Keratinocyte (primary cell): ENCODE results near the gene AK2. TPM values are rescaled to one million over a fixed set of nuclear protein-coding genes. Genes with fewer than 3 reads are reported as not detected.

ENCODE experiments used
- DNase-seq: peaks from one replicate; pipeline ENCODE4 v3.0.0-alpha.2; 2011; ENCODE audit warnings: low read depth, missing footprints, low spot score
- FAIRE-seq: peaks from 2 replicates; lab custom pipeline; 2011; peaks lifted over from hg19 to GRCh38; lab: Jason Lieb, UNC
- H2AFZ ChIP-seq: 2 replicates; pipeline ENCODE4 v1.6.0; 2012; ENCODE audit warnings: low read length, control low read depth, inconsistent platforms; ENCODE audit not compliant: control insufficient read depth
- H3K27ac ChIP-seq: 2 replicates; pipeline ENCODE4 v1.5.1; 2011; ENCODE audit warnings: low read length; ENCODE audit not compliant: control insufficient read depth, insufficient read depth
- H3K27me3 ChIP-seq: 3 replicates; pipeline ENCODE4 v1.6.0; 2011; ENCODE audit warnings: low read length; ENCODE audit not compliant: control insufficient read depth, insufficient read depth; ENCODE audit errors: extremely low read depth
- H3K36me3 ChIP-seq, 2 experiments: 2 replicates in 1 of 2; 3 replicates in 1 of 2; pipeline ENCODE4 v1.5.1; 2011; ENCODE audit warnings: low read length in 2 of 2, mild to moderate bottlenecking in 1 of 2; ENCODE audit not compliant: control insufficient read depth in 2 of 2, insufficient read depth in 2 of 2; ENCODE audit errors: extremely low read depth in 1 of 2
- H3K4me1 ChIP-seq: 3 replicates; pipeline ENCODE4 v1.5.1; 2011; ENCODE audit warnings: low read length; ENCODE audit not compliant: control insufficient read depth, insufficient read depth; ENCODE audit errors: extremely low read depth
- H3K4me2 ChIP-seq: 3 replicates; pipeline ENCODE4 v1.6.0; 2011; ENCODE audit warnings: low read depth, low read length; ENCODE audit not compliant: control insufficient read depth, insufficient read depth; ENCODE audit errors: extremely low read depth
- H3K4me3 ChIP-seq, 3 experiments: fragments of 200-600 bp in 1 of 3; sonication (generic) in 1 of 3; 2 replicates in 2 of 3; 3 replicates in 1 of 3; pipeline ENCODE4 v1.5.1; 2011 to 2016; ENCODE audit warnings: low read length in 3 of 3, mild to moderate bottlenecking in 3 of 3, control low read depth in 2 of 3, inconsistent platforms in 1 of 3, low read depth in 1 of 3, mixed read lengths in 1 of 3, mixed run types in 1 of 3, moderate library complexity in 1 of 3; ENCODE audit not compliant: control insufficient read depth in 2 of 3, insufficient read depth in 2 of 3; ENCODE audit errors: extremely low read depth in 1 of 3
- H3K79me2 ChIP-seq: 2 replicates; pipeline ENCODE4 v1.6.0; 2012; ENCODE audit warnings: low read length; ENCODE audit not compliant: control insufficient read depth, insufficient read depth
- H3K9ac ChIP-seq: 3 replicates; pipeline ENCODE4 v1.6.0; 2011; ENCODE audit warnings: low read length; ENCODE audit not compliant: control insufficient read depth, insufficient read depth; ENCODE audit errors: extremely low read depth
- H3K9me1 ChIP-seq: 3 replicates; pipeline ENCODE4 v1.6.0; 2011; ENCODE audit warnings: low read length; ENCODE audit not compliant: control insufficient read depth, insufficient read depth; ENCODE audit errors: extremely low read depth
- H3K9me3 ChIP-seq: 2 replicates; pipeline ENCODE4 v1.5.1; 2012; ENCODE audit warnings: low read depth, low read length; ENCODE audit not compliant: control insufficient read depth
- H4K20me1 ChIP-seq: 3 replicates; pipeline ENCODE4 v1.6.0; 2011; ENCODE audit warnings: low read length; ENCODE audit not compliant: control insufficient read depth, insufficient read depth; ENCODE audit errors: extremely low read depth
- EZH2 ChIP-seq: IDR thresholded peaks from one replicate; pipeline ENCODE4 v1.6.1; 2012; ENCODE audit warnings: inconsistent platforms, mild to moderate bottlenecking, low read length, moderate library complexity
- dilution Hi-C: fragments of 300-500 bp; cut with MboI; formaldehyde crosslinking; loops from one replicate; pipeline ENCODE4 v1.7.0; 2020; ENCODE audit warnings: low sequenced_read_pairs; ENCODE audit not compliant: extremely low pct_ligation_motif_present
- polyA plus RNA-seq, 5 experiments: library from polyadenylated mRNA; depleted of rRNA in 3 of 5; stranded (reverse) in 3 of 5; stranded (forward) in 1 of 5; unstranded in 1 of 5; fragments of >200 nt; gene quantifications; 1 replicate in 1 of 5; 2 replicates in 3 of 5; 3 replicates in 1 of 5; pipeline versions ENCODE4 v1.2.1 to v1.2.3, GENCODE V29; 2011 to 2012; ENCODE audit warnings: missing spikeins in 2 of 5, low read depth in 1 of 5, low replicate concordance in 1 of 5
- TF ChIP-seq, protein P1 (sequence below), 3 experiments: IDR thresholded peaks in 1 of 3; conservative IDR thresholded peaks in 1 of 3; optimal IDR thresholded peaks in 1 of 3; 2 replicates in 2 of 3; 3 replicates in 1 of 3; pipeline versions ENCODE3 to v1.5.1; 2011; ENCODE audit warnings: low read length in 3 of 3, mild to moderate bottlenecking in 3 of 3, moderate library complexity in 2 of 3, control low read depth in 1 of 3, inconsistent platforms in 1 of 3; ENCODE audit not compliant: insufficient read depth in 2 of 3; ENCODE audit errors: extremely low read depth in 1 of 3

The AK2 gene
- polyA plus RNA-seq, 1 donor (not counting 4 experiments of a cell fraction or from before 2014, with no cell fraction given), result 258 TPM

DNA sequence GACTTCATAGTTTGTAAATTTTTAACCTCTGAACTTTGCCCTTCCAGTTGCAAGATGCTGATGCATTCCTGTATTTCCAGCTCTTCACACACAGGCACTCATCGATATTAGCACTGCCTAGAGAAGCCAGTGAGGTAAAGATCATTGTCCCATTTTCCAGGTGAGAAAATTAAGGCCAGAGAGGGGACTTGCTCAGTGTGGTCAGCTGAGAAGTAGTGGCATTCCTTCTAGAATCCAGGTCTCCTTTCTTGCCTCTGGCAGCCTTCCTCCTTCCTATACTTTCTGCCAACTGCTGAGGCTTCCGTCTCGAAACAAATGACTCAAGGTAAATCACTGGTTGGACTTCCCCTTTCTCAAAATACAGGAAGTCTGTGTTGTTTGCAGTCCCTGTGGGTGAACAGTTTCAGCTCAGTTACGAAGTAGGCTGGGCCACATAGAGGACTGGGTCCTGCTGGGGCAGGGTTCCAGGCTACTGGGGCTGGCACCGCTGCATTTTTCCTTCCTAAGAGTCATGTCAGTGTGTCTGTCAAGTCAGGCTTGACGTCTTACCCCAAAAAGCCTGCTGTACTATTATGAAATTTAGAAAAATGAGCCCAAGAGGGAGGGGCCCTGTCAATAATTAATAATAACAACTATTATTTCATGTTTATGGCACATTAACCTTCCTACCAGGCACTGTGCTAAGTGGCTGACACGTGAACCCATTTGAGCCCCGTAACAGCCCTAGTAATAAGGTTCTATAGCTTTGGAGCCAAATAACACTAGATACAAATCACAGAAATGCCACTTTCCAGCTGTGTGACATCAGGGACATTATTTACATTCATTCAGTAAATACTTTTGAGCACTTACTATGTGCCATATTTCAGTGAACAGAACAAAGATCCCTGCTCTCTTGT, 55.4 kb downstream of the AK2 start:
- Histone ChIP-seq H3K36me3 (no peaks in the 10 kb centered on the region), H3K4me2 (peak overlapping the region; percentile 76), H3K4me1 (peaks cover 19% of the 10 kb centered on the region), H3K27me3 (no peaks in the 10 kb centered on the region), H3K9me3 (no peaks in the 10 kb centered on the region), H3K4me3 (peak overlapping the region in 1 of 3 experiments; percentile 26), H3K79me2 (no peaks in the 10 kb centered on the region), H4K20me1 (no peaks in the 10 kb centered on the region), H3K9ac (peak overlapping the region; percentile 76), H2AFZ (peak overlapping the region; percentile 27), H3K9me1 (no peaks in the 10 kb centered on the region), H3K27ac (peak overlapping the region; percentile 96)
- DNase-seq (peak; percentile 94), FAIRE-seq (peak; percentile 96)
- dilution Hi-C loops, result no loop called here
- TF ChIP-seq, protein P1, sequence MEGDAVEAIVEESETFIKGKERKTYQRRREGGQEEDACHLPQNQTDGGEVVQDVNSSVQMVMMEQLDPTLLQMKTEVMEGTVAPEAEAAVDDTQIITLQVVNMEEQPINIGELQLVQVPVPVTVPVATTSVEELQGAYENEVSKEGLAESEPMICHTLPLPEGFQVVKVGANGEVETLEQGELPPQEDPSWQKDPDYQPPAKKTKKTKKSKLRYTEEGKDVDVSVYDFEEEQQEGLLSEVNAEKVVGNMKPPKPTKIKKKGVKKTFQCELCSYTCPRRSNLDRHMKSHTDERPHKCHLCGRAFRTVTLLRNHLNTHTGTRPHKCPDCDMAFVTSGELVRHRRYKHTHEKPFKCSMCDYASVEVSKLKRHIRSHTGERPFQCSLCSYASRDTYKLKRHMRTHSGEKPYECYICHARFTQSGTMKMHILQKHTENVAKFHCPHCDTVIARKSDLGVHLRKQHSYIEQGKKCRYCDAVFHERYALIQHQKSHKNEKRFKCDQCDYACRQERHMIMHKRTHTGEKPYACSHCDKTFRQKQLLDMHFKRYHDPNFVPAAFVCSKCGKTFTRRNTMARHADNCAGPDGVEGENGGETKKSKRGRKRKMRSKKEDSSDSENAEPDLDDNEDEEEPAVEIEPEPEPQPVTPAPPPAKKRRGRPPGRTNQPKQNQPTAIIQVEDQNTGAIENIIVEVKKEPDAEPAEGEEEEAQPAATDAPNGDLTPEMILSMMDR (optimal IDR thresholded peaks at IDR 0.05 in 1 of 3, IDR thresholded peaks at IDR 0.05 in 1 of 3, conservative IDR thresholded peaks at IDR 0.05 in 1 of 3; ENCODE audit: extremely low read depth in 1 of 3, insufficient read depth in 2 of 3, low read length in 3 of 3), result no peak
- TF ChIP-seq EZH2, result no peak

GRCh38 chr1:32980080-32980479, 56.6 kb downstream of the AK2 start:
- Histone ChIP-seq H3K36me3 (no peaks in the 10 kb centered on the region), H4K20me1 (no peaks in the 10 kb centered on the region), H3K4me1 (peaks cover 19% of the 10 kb centered on the region), H3K9ac (no peak overlapping the region), H3K9me3 (no peaks in the 10 kb centered on the region), H3K27ac (no peak overlapping the region), H3K4me2 (no peak overlapping the region), H3K4me3 (no peak overlapping the region), H2AFZ (no peak overlapping the region), H3K27me3 (no peaks in the 10 kb centered on the region), H3K9me1 (no peaks in the 10 kb centered on the region), H3K79me2 (no peaks in the 10 kb centered on the region)
- no peak for FAIRE-seq
- no peak for DNase-seq
- TF ChIP-seq, protein P1 (optimal IDR thresholded peaks at IDR 0.05 in 1 of 3, IDR thresholded peaks at IDR 0.05 in 1 of 3, conservative IDR thresholded peaks at IDR 0.05 in 1 of 3; ENCODE audit: extremely low read depth in 1 of 3, insufficient read depth in 2 of 3, low read length in 3 of 3), result no peak
- no peak for TF ChIP-seq EZH2
- dilution Hi-C loops, result no loop called here
